NOMO-1 treated with dmso at 0.1 percent for 144 hours (cell line): ENCODE results near the gene KCNH6.

Experiments
- DNase-seq: peaks from one replicate; lab custom pipeline; 2025; ENCODE audit not compliant: unreplicated experiment; lab: John Stamatoyannopoulos, UW

Gene KCNH6

DNA sequence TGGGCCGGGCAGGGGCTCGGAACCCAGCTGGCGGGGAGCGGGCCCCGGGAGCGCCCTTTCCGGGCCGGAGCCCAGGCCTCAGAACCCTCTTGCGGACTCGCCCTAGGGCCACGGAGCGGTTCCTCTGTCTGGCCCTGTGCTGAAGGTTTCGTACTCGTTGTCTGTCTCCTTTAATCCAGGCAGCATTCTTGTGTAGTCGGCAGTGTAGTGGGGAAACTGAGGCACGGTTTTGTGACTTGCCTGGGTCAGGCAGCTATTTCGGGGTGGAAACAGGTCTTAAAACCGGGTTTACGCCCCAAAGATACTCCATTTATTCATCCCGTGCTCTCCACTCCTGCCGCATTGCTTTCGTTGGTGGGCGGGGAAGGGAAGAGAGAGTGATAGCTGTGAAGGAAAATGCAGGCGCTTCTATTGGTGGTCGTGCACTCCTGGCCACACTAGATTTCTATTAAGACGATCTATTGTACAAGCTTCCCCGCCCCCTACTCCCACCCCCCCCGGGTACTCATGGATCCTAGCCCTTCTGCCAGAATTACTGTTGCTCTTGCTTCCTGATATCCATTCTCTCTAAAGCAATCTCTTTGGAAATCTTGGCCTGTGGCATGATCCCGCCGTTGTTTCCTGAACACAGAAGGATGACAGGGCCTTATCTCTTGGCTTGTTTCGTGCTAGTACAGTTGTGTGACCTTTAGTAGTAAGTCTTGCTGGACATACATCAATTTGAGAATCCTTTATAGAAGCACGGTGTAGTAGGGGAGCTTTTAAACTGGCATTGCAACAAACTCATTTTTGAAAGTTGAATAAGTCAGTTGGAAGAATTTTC lies 27.9 kb downstream of the KCNH6 start:
- no peak for DNase-seq

DNA sequence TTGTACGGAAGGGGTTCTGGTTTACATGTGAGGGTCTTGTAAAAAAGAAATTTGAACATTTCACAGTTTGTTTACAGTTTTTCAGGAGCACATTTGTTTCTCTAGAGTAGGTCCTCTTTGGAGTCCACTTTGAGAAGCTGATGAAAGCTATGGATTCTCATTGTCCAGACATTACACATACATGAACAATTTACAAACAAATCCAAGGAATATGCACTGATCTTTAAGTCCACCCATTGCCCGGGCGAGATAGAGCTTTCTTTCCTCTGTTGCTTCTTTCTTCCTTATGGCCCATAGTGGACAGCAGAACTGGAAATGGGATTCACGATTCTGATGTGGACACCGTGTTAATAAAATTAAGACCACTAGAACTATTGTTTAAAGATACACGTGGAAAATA lies 29.1 kb downstream of the KCNH6 start:
- no peak for DNase-seq

- no peak for DNase-seq
Observed at GRCh38 chr17:63555500-63556156, 32.5 kb downstream of the KCNH6 start.

DNA sequence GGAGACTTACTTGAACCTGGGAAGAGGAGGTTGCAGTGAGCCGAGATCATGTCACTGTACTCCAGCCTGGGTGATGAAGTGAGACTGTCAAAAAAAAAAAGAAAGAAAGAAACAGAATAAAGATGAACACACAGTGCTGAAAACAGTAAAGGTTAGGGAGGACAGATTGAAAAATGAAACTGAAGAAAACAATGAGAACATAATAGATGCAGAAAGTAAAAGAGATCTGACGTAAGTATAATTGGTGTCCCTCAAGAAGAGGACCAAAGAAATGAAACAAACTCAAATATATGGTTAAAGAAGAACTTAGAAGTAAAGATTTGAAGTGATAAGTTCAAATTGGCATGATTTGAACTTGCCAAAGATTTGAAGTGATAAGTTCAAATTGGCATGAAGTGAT lies 34.3 kb downstream of the KCNH6 start:
- DNase-seq, result no peak

DNA sequence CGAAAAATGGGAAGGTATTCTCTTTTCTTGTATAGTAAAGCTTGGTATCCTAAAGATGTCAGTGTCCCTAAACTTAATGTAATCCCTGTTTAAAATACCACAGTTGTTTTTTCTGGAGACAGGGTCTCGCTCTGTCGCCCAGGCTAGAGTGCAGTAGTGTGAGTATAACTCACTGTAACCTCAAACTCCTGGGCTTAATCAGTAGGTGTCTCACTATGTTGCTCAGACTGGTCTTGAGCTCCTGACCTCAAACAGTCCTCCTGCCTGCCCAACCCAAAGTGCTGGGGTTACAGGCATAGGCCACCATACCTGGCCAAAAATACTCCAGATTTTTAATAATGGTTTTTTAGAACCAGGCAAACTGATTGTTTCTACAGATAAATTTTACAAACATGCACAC lies 35.3 kb downstream of the KCNH6 start:
- no peak for DNase-seq

GRCh38 chr17:63561819-63562218 lies 38.7 kb downstream of the KCNH6 start:
- DNase-seq, result no peak

- DNase-seq, result no peak
Observed at GRCh38 chr17:63563339-63563738, 40.2 kb downstream of the KCNH6 start.

GRCh38 chr17:63564562-63564961 lies 41.4 kb downstream of the KCNH6 start:
- no peak for DNase-seq

DNA sequence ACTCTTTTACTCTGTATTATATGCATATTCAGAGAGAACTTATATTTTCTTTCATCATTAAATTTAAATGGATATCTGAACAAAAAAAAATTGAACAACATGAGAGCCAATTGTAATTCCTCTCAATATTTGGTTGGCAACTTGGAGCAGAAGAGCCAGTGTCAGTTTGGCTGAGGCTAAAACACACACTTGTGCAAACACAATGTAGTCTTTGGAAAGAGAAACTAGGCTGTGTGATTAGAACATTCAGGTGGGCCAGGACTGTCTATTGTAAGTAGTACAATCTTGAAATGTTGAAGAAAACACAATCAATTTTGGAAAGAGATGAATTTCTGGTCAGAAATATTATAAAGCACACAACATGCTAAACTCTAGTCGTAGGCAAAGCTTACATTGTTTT lies 44.1 kb downstream of the KCNH6 start:
- DNase-seq, result no peak

GRCh38 chr17:63568563-63568962 lies 45.4 kb downstream of the KCNH6 start:
- DNase-seq, result no peak

GRCh38 chr17:63571632-63572310 lies 48.6 kb downstream of the KCNH6 start:
- DNase-seq, result no peak

DNA sequence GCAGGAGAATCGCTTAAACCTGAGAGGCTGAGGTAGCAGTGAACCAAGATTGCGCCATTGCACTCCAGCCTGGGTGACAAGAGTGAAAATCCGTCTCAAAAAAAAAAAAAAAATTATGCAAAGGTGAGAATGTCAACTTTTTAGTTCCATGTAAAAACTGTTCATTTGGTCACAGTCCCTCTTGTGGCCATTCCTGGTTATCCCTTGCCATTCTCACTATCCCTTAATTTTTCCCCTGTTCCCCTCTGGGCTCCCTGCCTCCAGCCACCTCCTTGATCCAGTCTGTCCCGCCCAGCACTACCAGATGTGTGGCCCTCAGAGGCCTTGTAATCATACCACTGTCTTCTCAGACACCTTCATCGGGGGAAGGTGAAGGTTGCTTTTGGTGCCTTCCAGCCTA lies 50.5 kb downstream of the KCNH6 start:
- no peak for DNase-seq

- DNase-seq, result no peak
Observed at GRCh38 chr17:63578027-63578768, 55.0 kb downstream of the KCNH6 start.

- DNase-seq, result no peak
Observed at GRCh38 chr17:63578769-63579111, 55.6 kb downstream of the KCNH6 start.

DNA sequence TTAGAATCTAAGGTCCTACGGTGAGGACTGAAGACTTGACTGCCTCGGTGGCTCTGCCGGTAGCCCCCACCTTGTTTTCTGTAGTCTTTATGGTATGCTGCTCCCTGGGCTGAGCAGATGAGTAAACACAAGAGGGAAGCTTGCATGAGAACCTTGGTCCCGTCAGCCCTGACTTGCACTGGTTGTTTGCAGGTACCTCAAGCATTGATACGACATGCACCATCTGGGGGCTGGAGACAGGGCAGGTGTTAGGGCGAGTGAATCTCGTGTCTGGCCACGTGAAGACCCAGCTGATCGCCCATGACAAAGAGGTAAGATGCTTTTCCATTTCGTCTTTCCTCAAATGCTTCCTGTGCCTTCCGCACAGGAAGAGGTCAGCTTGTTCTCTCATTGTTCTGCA lies 56.5 kb downstream of the KCNH6 start:
- DNase-seq, result no peak

- DNase-seq, result no peak
Observed at GRCh38 chr17:63587770-63588169, 64.6 kb downstream of the KCNH6 start.

DNA sequence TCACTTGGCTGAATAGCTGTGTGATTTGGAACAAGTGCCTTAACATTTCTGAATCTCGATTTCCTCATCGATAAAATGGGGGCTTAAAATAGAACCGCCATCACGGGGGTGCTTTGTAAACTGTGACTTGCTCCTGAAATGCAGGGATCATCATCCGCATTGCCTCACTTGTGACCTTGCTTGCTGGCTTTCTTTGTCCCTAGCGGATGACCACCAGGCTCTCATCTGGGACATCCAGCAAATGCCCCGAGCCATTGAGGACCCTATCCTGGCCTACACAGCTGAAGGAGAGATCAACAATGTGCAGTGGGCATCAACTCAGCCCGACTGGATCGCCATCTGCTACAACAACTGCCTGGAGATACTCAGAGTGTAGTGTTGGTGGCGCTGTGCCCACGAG lies 65.6 kb downstream of the KCNH6 start:
- no peak for DNase-seq

- DNase-seq, result no peak
Observed at GRCh38 chr17:63589646-63590045, 66.5 kb downstream of the KCNH6 start.

- DNase-seq, result no peak
Observed at GRCh38 chr17:63592797-63593196, 69.6 kb downstream of the KCNH6 start.

GRCh38 chr17:63595132-63595531 lies 72.0 kb downstream of the KCNH6 start:
- DNase-seq, result no peak
